Left ventricle myocardium inferior (tissue), 1 donor: ENCODE data around the gene ZYX. TPM values are rescaled to one million over a fixed set of nuclear protein-coding genes. Genes with fewer than 3 reads are reported as not detected.

ENCODE experiments used
- DNase-seq: peaks from one replicate; pipeline ENCODE4 v3.0.0-alpha.2; 2020
- H3K27ac ChIP-seq: fragments of 200-600 bp; replicated peaks from 2 replicates; pipeline ENCODE4 v1.8.0; 2021
- H3K27me3 ChIP-seq: fragments of 200-600 bp; 2 replicates; pipeline ENCODE4 v1.8.0; 2021; ENCODE audit warnings: low read depth
- H3K36me3 ChIP-seq: fragments of 200-600 bp; 2 replicates; pipeline ENCODE4 v1.8.0; 2021
- H3K4me1 ChIP-seq: fragments of 200-600 bp; 2 replicates; pipeline ENCODE4 v1.8.0; 2021
- H3K4me3 ChIP-seq: fragments of 200-600 bp; 2 replicates; pipeline ENCODE4 v1.8.0; 2021; ENCODE audit warnings: mild to moderate bottlenecking, moderate library complexity
- H3K9me3 ChIP-seq: fragments of 200-600 bp; replicated peaks from 2 replicates; pipeline ENCODE4 v1.8.0; 2021
- CTCF ChIP-seq: fragments of 200-600 bp; IDR thresholded peaks from 2 replicates; pipeline ENCODE4 v1.8.0; 2021; ENCODE audit warnings: antibody characterized with exemption, mild to moderate bottlenecking, borderline replicate concordance
- intact Hi-C: fragments of 100-400 bp; cut with micrococcal nuclease; formaldehyde crosslinking; loops from one replicate; pipeline ENCODE4 v1.11.0; 2022
- total RNA-seq: library from RNA; stranded (reverse); fragmentation: NEBNext Ultra II Directional; extraction: Animal tissue kit (Norgen Biotek cat#: 25700); gene quantifications from one replicate; pipeline ENCODE4 v1.2.1, GENCODE V29; 2021
- donor health status: DM: no; HTN: yes; CAD: no; lungs with severe emphysema.

The ZYX gene
- total RNA-seq, 1 donor from 2014 or later: 68.4 TPM

- H3K36me3 ChIP-seq: peaks cover 51% of the 10 kb centered on the region
- H3K27ac ChIP-seq: peak overlapping the region; percentile 99
- H3K27me3 ChIP-seq: no peaks in the 10 kb centered on the region
- H3K9me3 ChIP-seq: no peaks in the 10 kb centered on the region
- H3K4me3 ChIP-seq: no peak overlapping the region
- intact Hi-C loops: no loop called here
- no peak for TF ChIP-seq CTCF
- DNase-seq: no peak
- H3K4me1 ChIP-seq: peaks cover 91% of the 10 kb centered on the region
Observed at GRCh38 chr7:143388491-143389101, 7.5 kb downstream of the ZYX start.

GRCh38 chr7:143389316-143390103 lies 8.4 kb downstream of the ZYX start:
- Histone ChIP-seq H3K27ac (peak overlapping the region; percentile 30), H3K27me3 (no peaks in the 10 kb centered on the region), H3K4me3 (no peak overlapping the region), H3K9me3 (no peaks in the 10 kb centered on the region), H3K4me1 (peaks cover 91% of the 10 kb centered on the region), H3K36me3 (peaks cover 51% of the 10 kb centered on the region)
- intact Hi-C loops: no loop called here
- no peak for DNase-seq
- no peak for TF ChIP-seq CTCF

GRCh38 chr7:143390104-143390772 lies 9.1 kb downstream of the ZYX start:
- Histone ChIP-seq H3K4me3 (no peak overlapping the region), H3K27ac (peak overlapping the region; percentile 93), H3K9me3 (no peaks in the 10 kb centered on the region), H3K27me3 (no peaks in the 10 kb centered on the region), H3K36me3 (peaks cover 51% of the 10 kb centered on the region), H3K4me1 (peaks cover 91% of the 10 kb centered on the region)
- TF ChIP-seq CTCF: no peak
- DNase-seq: no peak
- intact Hi-C loops: no loop called here

- no peak for TF ChIP-seq CTCF
- Histone ChIP-seq H3K4me1 (peaks cover 91% of the 10 kb centered on the region), H3K9me3 (no peaks in the 10 kb centered on the region), H3K27ac (peak overlapping the region; percentile 93), H3K4me3 (peak overlapping the region; percentile 40), H3K27me3 (no peaks in the 10 kb centered on the region), H3K36me3 (peaks cover 51% of the 10 kb centered on the region)
- intact Hi-C loops: no loop called here
- DNase-seq: no peak
Observed at GRCh38 chr7:143390773-143391317, 9.7 kb downstream of the ZYX start.
